Ishikawa (cell line): Measurements from ENCODE around the gene PCNX4.

Experiments
- CREB1 ChIP-seq: IDR thresholded peaks from 2 replicates; pipeline ENCODE4 v1.6.1; 2012; ENCODE audit warnings: low read depth
- EP300 ChIP-seq: IDR thresholded peaks from 2 replicates; pipeline ENCODE4 v1.6.1; 2012; ENCODE audit warnings: borderline replicate concordance
- RAD21 ChIP-seq: IDR thresholded peaks from 2 replicates; pipeline ENCODE4 v1.6.1; 2012; ENCODE audit warnings: low read depth
- TAF1 ChIP-seq: IDR thresholded peaks from 2 replicates; pipeline ENCODE4 v1.6.1; 2012; ENCODE audit warnings: low read depth, mild to moderate bottlenecking
- USF1 ChIP-seq: IDR thresholded peaks from 2 replicates; pipeline ENCODE4 v1.6.1; 2012
- YY1 ChIP-seq: IDR thresholded peaks from 2 replicates; pipeline ENCODE4 v1.6.1; 2012; ENCODE audit warnings: low read depth

DNA sequence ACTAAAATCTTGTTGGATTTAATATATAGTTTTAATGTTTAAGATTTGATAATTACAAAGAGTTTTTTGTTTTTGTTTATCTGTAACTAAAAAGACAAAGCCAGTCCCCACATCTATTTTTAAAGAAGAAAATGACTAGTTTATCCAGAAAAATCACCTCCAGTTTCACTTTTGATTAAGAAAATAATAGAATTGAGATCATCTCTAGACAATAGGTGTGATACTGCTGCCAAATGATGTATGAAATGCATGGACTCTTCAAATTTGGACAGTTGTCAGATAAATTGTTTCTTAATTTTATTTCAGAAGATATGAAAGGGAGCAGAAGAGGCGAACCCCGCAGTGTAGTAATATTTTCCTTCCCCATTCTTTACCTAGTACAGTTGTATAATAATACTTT is 20.0 kb downstream of the PCNX4 start:
- TF ChIP-seq USF1 (no peak), TAF1 (no peak), YY1 (no peak), EP300 (no peak), RAD21 (no peak), CREB1 (no peak)
